ENCODE measurements around the gene FREY1.

FREY1 gene

GRCh38 chr11:45927684-45928413 lies 20.8 kb upstream of the FREY1 start:
- DNase-seq = no peak

- no peak for DNase-seq
Measured at GRCh38 chr11:45927332-45927683, 20.2 kb upstream of the FREY1 start.

- no peak for DNase-seq
Measured at GRCh38 chr11:45926536-45927331, 19.7 kb upstream of the FREY1 start.

- DNase-seq = no peak
Measured at GRCh38 chr11:45926001-45926401, 18.9 kb upstream of the FREY1 start.

GRCh38 chr11:45925550-45925949 lies 18.5 kb upstream of the FREY1 start:
- no peak for DNase-seq

DNA sequence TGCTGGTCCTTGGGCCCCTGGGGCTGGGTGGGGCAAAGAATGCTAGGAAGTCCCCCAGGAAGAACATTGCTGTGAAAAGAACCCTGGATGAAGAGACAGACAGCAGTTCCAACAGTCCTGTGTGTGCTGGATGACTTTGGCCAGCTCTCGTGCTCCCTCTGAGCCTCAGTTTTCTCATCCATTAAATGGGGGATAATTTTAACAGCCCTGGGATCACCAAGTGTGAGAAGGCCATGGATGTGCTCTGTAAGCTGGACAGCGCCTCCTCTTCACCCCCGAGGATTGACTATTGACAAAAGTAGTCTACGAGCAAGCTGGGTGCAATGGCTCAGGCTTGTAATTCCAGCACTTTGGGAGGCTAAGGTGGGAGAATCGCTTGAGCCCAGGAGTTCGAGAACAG lies 17.9 kb upstream of the FREY1 start:
- DNase-seq = no peak

- no peak for DNase-seq
Measured at GRCh38 chr11:45924036-45924915, 17.2 kb upstream of the FREY1 start.

GRCh38 chr11:45922425-45923082 lies 15.5 kb upstream of the FREY1 start, which contains the start of gene LARGE2:
TSS of gene LARGE2 (plus strand) at chr11:45922656. CDS start at chr11:45922883, 227 bp downstream.
- DNase-seq = peak; percentile 55

GRCh38 chr11:45921561-45922424 lies 14.7 kb upstream of the FREY1 start:
- DNase-seq = peak; percentile 16

GRCh38 chr11:45920531-45921477 lies 13.7 kb upstream of the FREY1 start:
- peak; percentile 11 for DNase-seq

DNA sequence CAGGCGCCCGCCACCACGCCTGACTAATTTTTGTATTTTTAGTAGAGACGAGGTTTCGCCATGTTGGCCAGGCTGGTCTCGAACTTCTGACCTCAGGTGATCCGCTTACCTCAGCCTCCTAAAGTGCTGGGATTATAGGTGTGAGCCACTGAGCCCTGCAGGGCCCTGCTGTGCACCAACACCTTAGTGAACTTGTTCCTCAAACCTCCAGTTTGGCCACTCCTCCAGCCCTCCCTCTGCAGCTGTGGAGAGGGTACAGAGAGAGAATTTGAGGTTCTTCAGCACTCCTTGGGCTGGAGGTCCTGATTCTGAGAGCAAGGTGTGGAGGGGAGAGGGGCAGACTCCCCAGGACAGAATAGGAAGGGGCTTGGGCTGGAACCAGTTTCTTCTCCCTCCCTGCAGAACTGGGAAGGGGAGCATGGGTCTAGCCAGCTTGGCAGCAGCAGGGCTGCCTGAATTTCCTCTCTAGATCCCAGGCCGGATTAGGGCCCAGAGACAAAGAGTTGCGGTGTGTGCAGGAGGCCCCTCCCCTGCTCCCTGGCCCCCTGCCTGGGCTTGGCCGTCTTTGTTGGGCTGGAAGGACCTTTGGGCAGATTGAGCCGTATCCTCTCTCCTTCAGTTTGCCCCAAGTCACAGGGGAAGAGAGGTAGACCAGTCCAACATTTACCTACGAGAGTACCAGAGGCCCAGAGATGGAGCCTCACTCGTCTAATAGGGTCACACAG lies 12.9 kb upstream of the FREY1 start:
- DNase-seq = peak; percentile 18

DNA sequence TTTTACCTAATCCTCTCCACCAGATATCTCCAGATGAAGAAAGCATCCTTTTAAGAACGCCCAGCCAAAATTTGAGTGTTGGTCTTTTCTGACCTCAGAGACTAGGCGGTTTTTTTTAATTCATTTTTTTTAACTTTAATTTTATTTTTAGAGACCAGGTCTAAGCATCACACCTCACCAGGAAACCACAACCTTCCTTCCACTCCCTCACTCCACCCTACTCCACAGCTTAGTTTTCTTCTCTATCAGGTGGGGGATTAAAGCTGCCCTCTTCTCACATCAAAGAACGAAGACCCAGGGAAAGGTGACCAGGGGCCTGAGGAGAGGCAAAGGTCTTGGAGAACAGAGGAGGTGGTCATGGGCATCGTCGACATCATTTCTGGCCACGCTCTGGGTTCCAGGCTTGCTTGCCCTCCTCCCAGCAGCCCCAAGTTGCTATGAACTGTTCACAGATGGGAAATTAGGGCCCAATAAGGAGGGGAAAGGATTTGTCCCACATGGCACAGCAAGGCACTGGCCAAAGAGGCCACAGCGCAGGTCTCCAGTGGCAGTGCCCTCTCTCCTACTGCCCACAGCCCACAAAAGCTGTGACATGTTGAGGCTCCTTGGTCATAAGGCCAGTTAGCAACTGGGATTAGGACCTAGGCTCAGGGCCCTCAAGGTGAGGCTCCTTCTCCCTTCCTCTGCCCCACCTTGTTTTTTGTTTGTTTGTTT lies 12.0 kb upstream of the FREY1 start:
- peak; percentile 18 for DNase-seq

DNA sequence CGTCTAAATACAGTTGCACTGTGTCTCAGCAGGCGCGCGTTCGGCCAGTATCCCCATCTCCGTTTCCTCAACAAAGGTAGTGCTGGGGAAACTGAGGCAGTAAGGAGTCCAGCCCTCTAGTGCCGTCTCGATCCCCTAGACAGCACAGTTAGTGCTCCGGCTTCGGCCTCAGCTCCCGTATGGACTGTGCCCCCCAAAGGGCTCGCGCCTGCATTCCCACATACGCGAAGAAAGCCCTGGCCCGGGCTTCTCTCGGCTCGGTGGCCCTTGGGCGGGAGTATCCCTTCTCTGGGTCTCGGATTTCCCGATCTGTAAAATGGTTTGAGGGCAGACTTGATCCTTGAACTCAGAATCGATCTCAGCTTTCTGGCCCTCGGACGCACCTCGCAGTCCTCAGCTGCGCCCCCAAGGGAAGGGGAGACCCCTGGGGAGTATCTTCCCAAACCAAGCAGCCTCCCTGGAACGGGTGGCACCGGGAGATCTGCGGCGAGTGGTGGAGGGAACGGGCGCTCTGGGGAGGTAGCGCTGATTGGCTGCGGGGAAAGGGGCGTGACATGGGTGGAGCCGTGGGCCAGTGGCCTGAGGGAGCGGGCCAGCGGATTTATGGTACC lies 11.4 kb upstream of the FREY1 start:
- peak; percentile 52 for DNase-seq

- DNase-seq = peak; percentile 89
Measured at GRCh38 chr11:45917623-45918330, 10.7 kb upstream of the FREY1 start, which contains the start of gene PEX16. TSS of gene PEX16 (minus strand) at chr11:45917877. CDS start at chr11:45917811, 66 bp downstream.

DNA sequence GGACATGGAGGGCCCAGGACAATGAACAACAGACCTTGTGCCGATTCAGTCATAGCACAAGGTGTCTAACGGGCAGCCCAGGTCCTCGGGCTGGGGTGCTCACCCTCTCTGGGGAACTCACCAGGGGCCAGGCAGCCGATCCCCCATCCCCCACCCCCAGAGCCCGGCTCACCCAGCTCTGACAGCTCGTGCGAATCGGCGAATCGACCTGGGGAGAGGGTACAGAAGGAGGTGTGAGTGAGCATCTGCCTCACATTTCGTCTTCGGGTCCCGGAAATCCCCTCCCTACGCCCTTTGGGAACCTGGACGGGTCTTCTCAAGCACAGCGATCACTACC lies 10.2 kb upstream of the FREY1 start:
- DNase-seq = no peak

GRCh38 chr11:45915446-45915845 lies 8.4 kb upstream of the FREY1 start:
- DNase-seq = no peak

DNA sequence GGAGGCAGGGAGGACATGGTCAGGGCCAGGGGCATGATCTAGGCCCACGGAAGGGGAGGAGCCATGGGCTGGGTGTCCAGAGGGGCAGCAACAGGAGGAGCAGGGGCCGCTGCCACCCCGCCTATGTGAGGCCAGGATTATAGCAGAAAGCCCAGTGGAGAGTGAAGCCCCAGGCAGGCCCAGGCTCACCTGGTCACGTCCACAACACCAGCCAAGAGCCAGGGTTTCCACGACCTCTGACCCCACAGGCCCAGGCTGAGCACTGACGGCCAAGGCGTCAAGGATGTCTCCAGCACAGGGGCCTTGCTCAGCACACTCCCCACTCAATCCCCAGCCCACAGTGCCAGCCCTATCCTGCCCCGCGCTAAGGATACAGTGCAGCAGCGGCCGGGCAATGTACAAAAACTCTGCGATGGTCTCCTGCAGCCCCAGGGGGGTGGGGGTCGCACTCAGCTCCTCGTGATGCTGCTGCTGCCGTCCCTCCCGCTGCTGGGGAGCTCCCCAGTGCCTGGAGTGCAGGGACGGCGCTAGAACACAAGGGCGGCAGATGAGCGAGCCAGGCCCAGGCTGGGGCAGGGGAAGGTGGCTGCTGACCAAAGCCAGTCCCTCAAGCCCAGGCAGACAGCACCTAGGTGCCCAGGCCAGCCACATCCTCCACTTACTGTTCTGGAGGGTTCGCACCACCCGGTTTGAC lies 7.0 kb upstream of the FREY1 start:
- DNase-seq = no peak

Measured in activated T-cell treated with anti-CD3 and anti-CD28 coated beads, Interleukin-2, amount 50 U/mL, for 1 hour (primary cell).